NCI-H1105 treated with DMSO at 0.1 percent for 48 hours (cell line): ENCODE measurements around the gene CDK2.
"Not testable (repeated sequence)": the region's sequence is repeated elsewhere in the genome, so short reads cannot be mapped to it uniquely, and the experiment has no call there.

Source experiments
- DNase-seq: peaks from one replicate; lab custom pipeline; 2025; lab: John Stamatoyannopoulos, UW

The CDK2 gene

GRCh38 chr12:55966408-55967281, at the start of gene CDK2:
CDK2 (plus strand) TSS chr12:55966830; CDS start chr12:55967009, 179 bp downstream.
- DNase-seq, result peak; percentile 68

- DNase-seq, result not testable (repeated sequence)
Observed at GRCh38 chr12:55919032-55919431, 47.6 kb upstream of the CDK2 start.

GRCh38 chr12:55922126-55922525, 44.5 kb upstream of the CDK2 start:
- no peak for DNase-seq

GRCh38 chr12:55923648-55924047, 43.0 kb upstream of the CDK2 start:
- not testable (repeated sequence) for DNase-seq

GRCh38 chr12:55925371-55925770, 41.3 kb upstream of the CDK2 start:
- DNase-seq, result no peak

- DNase-seq, result no peak
Observed at GRCh38 chr12:55925870-55926737, 40.5 kb upstream of the CDK2 start.

- peak; percentile 73 for DNase-seq
Observed at GRCh38 chr12:55926738-55927587, 39.7 kb upstream of the CDK2 start.

GRCh38 chr12:55927588-55928502, 38.8 kb upstream of the CDK2 start, which contains the start of gene PYM1:
PYM1 (minus strand) TSS chr12:55927894; CDS start chr12:55927761, 133 bp downstream.
- peak; percentile 39 for DNase-seq

GRCh38 chr12:55929306-55929791, 37.3 kb upstream of the CDK2 start:
- DNase-seq, result no peak

GRCh38 chr12:55930771-55931316, 35.8 kb upstream of the CDK2 start, which contains the start of gene DGKA:
DGKA (plus strand) TSS chr12:55931162; CDS start chr12:55936504, 5,342 bp downstream.
- peak; percentile 40 for DNase-seq

GRCh38 chr12:55931317-55931779, 35.3 kb upstream of the CDK2 start:
- DNase-seq, result no peak

GRCh38 chr12:55931780-55932550, 34.7 kb upstream of the CDK2 start:
- no peak for DNase-seq

GRCh38 chr12:55932551-55932910, 34.1 kb upstream of the CDK2 start:
- DNase-seq, result no peak

GRCh38 chr12:55933169-55933798, 33.3 kb upstream of the CDK2 start:
- DNase-seq, result no peak

- no peak for DNase-seq
Observed at GRCh38 chr12:55933799-55934742, 32.6 kb upstream of the CDK2 start.

GRCh38 chr12:55934773-55935172, 31.9 kb upstream of the CDK2 start:
- no peak for DNase-seq

- DNase-seq, result no peak
Observed at GRCh38 chr12:55935738-55936151, 30.9 kb upstream of the CDK2 start.

GRCh38 chr12:55937981-55938380, 28.6 kb upstream of the CDK2 start:
- DNase-seq, result no peak
